ENCODE data around the gene SLC15A3.

The SLC15A3 gene

DNA sequence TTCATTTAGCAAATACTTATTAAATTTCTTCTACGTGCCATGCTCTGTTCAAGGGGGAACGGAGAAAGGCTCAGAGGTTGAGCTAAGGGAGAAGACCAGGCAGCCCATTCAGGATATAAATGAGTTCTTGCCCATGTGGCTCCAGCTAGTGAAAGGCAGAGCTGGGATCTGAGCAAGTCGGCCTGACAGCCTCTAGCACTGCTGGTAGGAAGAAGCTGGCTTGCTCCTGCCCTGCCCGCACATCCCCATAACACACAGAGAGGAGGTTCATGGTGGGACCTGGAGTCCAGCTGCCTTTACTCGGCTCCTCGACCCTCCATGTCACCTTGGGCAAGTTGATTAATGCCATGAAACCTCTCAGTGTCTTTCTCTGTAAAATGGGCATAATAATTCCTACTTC is 2.0 kb downstream of the SLC15A3 start:
- Histone ChIP-seq H3F3A (ENCODE audit: control insufficient read depth, insufficient read depth) (peaks cover 6% of the 10 kb centered on the region; the same call in 1 of the 2 replicates), H3K4me1 (ENCODE audit: control insufficient read depth, low read length) (peaks cover 54% of the 10 kb centered on the region), H3K4me2 (ENCODE audit: low read length) (peak overlapping the region; percentile 99), H3K27me3 (ENCODE audit: control insufficient read depth, low read length) (no peaks in the 10 kb centered on the region), H3K36me3 (ENCODE audit: control insufficient read depth, low read length) (peaks cover 40% of the 10 kb centered on the region), H3K27ac (ENCODE audit: low read depth, low read length) (peak overlapping the region; percentile 16), H3K9me3 (ENCODE audit: control insufficient read depth, insufficient read depth, low read length) (no peaks in the 10 kb centered on the region), H3K4me3 (ENCODE audit: low read length) (peak overlapping the region; percentile 97), H4K20me1 (ENCODE audit: control insufficient read depth, insufficient read depth, low read depth, low read length) (no peaks in the 10 kb centered on the region), H3K9me2 (replicated peaks; ENCODE audit: control insufficient read depth, low read length) (no peaks in the 10 kb centered on the region), H3K79me2 (ENCODE audit: control insufficient read depth, low read length) (peaks cover 60% of the 10 kb centered on the region)
- TF ChIP-seq EZH2phosphoT487 (IDR thresholded peaks at IDR 0.05; ENCODE audit: borderline replicate concordance, low read length) = no peak
- TF ChIP-seq, protein P1, sequence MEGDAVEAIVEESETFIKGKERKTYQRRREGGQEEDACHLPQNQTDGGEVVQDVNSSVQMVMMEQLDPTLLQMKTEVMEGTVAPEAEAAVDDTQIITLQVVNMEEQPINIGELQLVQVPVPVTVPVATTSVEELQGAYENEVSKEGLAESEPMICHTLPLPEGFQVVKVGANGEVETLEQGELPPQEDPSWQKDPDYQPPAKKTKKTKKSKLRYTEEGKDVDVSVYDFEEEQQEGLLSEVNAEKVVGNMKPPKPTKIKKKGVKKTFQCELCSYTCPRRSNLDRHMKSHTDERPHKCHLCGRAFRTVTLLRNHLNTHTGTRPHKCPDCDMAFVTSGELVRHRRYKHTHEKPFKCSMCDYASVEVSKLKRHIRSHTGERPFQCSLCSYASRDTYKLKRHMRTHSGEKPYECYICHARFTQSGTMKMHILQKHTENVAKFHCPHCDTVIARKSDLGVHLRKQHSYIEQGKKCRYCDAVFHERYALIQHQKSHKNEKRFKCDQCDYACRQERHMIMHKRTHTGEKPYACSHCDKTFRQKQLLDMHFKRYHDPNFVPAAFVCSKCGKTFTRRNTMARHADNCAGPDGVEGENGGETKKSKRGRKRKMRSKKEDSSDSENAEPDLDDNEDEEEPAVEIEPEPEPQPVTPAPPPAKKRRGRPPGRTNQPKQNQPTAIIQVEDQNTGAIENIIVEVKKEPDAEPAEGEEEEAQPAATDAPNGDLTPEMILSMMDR (IDR thresholded peaks at IDR 0.05; ENCODE audit: low read depth, low read length, poor library complexity, severe bottlenecking) = no peak

DNA sequence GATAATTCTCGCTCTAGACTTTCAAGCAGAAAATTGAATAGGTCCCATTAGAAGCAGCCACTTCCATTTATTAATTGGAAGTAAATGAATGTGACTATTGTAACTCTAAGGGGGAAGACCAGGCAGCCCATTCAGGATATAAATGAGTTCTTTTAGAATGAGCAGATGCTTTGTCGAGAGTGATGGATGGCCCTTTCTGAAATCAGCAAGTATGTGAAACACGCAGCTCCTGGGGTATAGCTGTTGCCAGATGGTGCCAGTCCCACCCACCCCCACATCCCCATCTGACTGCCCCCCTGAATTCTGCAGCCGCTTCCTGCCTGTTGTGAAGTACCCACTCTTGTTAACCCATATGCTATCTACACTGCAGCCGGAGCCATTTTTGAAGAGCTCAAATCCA is 3.7 kb downstream of the SLC15A3 start:
- TF ChIP-seq, protein P1 (IDR thresholded peaks at IDR 0.05; ENCODE audit: low read depth, low read length, poor library complexity, severe bottlenecking) = no peak
- no peak for TF ChIP-seq EZH2phosphoT487 (IDR thresholded peaks at IDR 0.05; ENCODE audit: borderline replicate concordance, low read length)
- H3F3A ChIP-seq (ENCODE audit: control insufficient read depth, insufficient read depth) = peaks cover 4% of the 10 kb centered on the region; the same call in 1 of the 2 replicates
- no peak overlapping the region for H3K27ac ChIP-seq (ENCODE audit: low read depth, low read length)
- H3K9me3 ChIP-seq (ENCODE audit: control insufficient read depth, insufficient read depth, low read length) = no peaks in the 10 kb centered on the region
- peaks cover 74% of the 10 kb centered on the region for H3K79me2 ChIP-seq (ENCODE audit: control insufficient read depth, low read length)
- no peaks in the 10 kb centered on the region for H3K27me3 ChIP-seq (ENCODE audit: control insufficient read depth, low read length)
- no peak overlapping the region for H3K4me3 ChIP-seq (ENCODE audit: low read length)
- H3K36me3 ChIP-seq (ENCODE audit: control insufficient read depth, low read length) = peaks cover 56% of the 10 kb centered on the region
- peaks cover 41% of the 10 kb centered on the region for H3K4me1 ChIP-seq (ENCODE audit: control insufficient read depth, low read length)
- H4K20me1 ChIP-seq (ENCODE audit: control insufficient read depth, insufficient read depth, low read depth, low read length) = no peaks in the 10 kb centered on the region
- H3K4me2 ChIP-seq (ENCODE audit: low read length) = peak overlapping the region; percentile 99; the same call in 1 of the 2 replicates
- H3K9me2 ChIP-seq (replicated peaks; ENCODE audit: control insufficient read depth, low read length) = no peaks in the 10 kb centered on the region

DNA sequence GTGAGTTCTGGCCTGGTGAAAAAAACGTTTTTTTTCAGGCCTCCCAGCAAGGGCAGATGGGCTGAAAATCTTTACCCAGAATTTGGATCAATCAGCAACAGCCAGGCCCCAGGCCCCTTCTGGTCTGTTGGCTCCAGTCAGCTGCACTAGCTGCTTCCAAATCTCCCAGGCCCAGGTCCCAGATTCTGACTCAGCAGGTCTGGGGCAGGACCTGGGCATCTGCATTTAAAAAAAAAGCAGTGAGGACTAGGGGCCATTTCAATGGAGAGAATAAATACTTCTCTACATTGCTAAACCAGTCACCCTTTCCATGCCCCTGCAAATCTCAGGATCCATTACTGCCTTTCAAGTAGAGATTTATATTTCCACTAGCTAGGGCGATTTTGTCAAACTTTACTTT is 4.3 kb downstream of the SLC15A3 start:
- H3K36me3 ChIP-seq (ENCODE audit: control insufficient read depth, low read length) = peaks cover 61% of the 10 kb centered on the region

More for the DNA sequence above, 4.3 kb downstream of the SLC15A3 start:
- no peak overlapping the region for H3K4me2 ChIP-seq (ENCODE audit: low read length)
- H3K9me3 ChIP-seq (ENCODE audit: control insufficient read depth, insufficient read depth, low read length) = no peaks in the 10 kb centered on the region
- no peaks in the 10 kb centered on the region for H3K9me2 ChIP-seq (replicated peaks; ENCODE audit: control insufficient read depth, low read length)
- H3K4me1 ChIP-seq (ENCODE audit: control insufficient read depth, low read length) = peaks cover 41% of the 10 kb centered on the region
- peaks cover 4% of the 10 kb centered on the region; the same call in 1 of the 2 replicates for H3F3A ChIP-seq (ENCODE audit: control insufficient read depth, insufficient read depth)
- no peak overlapping the region for H3K4me3 ChIP-seq (ENCODE audit: low read length)
- peaks cover 76% of the 10 kb centered on the region for H3K79me2 ChIP-seq (ENCODE audit: control insufficient read depth, low read length)
- no peaks in the 10 kb centered on the region for H3K27me3 ChIP-seq (ENCODE audit: control insufficient read depth, low read length)
- no peak for TF ChIP-seq EZH2phosphoT487 (IDR thresholded peaks at IDR 0.05; ENCODE audit: borderline replicate concordance, low read length)
- TF ChIP-seq, protein P1 (IDR thresholded peaks at IDR 0.05; ENCODE audit: low read depth, low read length, poor library complexity, severe bottlenecking) = no peak
- no peak overlapping the region for H3K27ac ChIP-seq (ENCODE audit: low read depth, low read length)
- no peaks in the 10 kb centered on the region for H4K20me1 ChIP-seq (ENCODE audit: control insufficient read depth, insufficient read depth, low read depth, low read length)

Data from DOHH2 (cell line).